Anterior cingulate cortex (tissue), 58 donors: Measurements from ENCODE around the gene ANKRD40.
"Not testable (repeated sequence)": the region's sequence is repeated elsewhere in the genome, so short reads cannot be mapped to it uniquely, and the experiment has no call there.

Source experiments
- DNase-seq, 58 donors: peaks; one replicate each; lab custom pipeline; 2025; lab: John Stamatoyannopoulos, UW

ANKRD40 gene, protein sequence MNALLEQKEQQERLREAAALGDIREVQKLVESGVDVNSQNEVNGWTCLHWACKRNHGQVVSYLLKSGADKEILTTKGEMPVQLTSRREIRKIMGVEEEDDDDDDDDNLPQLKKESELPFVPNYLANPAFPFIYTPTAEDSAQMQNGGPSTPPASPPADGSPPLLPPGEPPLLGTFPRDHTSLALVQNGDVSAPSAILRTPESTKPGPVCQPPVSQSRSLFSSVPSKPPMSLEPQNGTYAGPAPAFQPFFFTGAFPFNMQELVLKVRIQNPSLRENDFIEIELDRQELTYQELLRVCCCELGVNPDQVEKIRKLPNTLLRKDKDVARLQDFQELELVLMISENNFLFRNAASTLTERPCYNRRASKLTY

DNA sequence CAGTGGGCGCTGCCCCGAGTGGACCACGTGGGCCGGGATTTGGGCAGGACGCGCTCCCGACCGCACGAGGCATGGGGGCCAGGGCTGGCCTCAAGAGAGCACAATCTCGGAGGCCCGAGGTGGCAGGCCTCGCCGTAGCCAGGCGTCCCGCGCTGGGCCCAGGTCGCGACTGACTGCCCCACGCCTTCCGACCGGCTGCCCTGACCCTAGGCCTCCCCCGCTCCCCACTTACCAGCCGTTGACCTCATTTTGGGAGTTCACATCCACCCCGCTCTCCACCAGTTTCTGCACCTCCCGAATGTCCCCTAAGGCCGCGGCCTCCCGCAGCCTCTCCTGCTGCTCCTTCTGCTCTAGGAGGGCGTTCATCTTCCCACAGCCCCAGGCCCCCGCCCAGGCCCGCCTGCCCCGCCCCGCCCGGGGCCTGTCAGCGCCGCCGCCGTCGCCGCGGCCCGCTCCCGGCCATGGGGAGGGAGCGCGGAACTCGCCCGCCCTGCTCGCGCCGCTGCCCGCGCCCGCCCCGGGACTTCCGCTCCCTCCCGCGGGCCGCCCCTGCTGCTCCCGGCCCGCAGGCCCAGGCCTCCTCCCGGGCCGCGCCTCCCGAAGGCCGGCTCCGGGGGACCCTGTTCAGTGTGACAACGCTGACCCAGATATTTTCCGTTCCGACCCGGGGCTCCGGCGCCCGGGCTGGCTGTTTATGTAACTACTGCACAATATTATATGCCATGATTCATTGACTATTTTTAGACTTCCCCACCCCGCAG lies at the start of gene ANKRD40:
ANKRD40 (minus strand) TSS at position 626 of the 761 bp plus-strand sequence; CDS start at position 366, 260 bp downstream.
- peak; percentile 40 to 94 (median 82) for DNase-seq

DNA sequence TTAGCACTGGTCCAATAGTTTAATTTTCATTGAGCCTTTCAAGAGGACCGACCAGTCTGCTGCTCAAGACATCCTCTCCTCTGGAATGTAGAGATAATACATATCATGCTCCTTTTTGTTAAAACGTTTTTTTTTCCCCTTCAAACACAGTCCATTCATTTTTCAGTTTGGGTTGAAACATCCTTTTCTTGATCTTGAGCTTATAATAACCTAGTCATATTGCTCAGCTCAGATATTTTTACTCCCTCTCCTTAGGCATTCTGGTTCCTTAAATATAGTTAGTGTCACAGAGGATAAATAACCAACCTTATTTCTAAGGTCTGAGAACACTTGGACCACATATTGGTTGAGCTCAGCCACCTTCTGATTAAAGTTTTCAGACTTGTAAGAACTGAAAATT lies 46.8 kb upstream of the ANKRD40 start:
- DNase-seq: no peak

DNA sequence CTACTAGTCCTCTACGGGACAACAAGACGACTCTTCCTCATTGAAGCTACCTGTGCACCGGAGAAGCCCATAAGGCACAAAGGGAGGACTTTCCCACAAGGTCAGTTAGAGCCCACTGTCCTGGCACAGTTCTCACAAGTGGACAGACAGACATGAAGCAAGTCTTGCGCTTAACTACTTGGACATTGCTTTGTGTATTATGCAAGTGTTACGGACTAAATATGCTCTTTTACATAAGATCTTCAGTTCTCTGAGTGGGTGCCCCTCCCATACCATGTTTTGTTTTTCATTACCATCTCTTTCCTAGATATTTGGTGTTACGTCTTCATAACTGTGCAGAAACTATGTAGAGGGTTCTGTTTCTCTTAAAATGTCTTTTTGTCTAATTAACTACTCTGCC lies 41.5 kb upstream of the ANKRD40 start:
- DNase-seq: no peak

DNA sequence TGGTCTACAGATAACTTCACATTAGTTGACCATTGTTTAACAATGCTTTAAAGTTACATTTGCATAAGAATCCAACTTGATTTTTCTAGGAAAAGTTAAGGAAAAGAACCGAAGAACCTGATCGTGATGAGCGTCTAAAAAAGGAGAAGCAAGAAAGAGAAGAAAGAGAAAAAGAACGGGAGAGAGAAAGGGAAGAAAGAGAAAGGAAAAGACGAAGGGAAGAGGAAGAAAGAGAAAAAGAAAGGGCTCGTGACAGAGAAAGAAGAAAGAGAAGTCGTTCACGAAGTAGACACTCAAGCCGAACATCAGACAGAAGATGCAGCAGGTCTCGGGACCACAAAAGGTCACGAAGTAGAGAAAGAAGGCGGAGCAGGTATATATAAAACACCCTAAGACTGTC lies 37.9 kb upstream of the ANKRD40 start:
- DNase-seq: no peak

DNA sequence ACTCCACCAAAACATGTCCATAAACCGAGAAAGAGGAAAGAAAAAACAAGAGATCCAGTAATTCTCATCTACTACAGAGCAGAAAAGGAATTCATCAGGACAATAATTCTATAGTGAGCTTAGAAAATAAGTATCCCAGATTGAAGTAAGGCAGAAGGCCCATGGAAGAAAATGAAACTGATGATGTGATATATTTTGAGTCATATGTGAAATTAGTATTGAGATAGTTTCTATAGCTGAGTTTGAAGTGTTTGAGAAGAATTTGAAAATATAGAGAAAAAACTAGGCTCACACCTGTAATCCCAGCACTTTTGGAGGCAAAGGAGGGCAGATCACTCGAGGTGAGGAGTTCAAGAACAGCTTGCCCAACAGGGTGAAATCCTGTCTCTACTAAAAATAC lies 31.4 kb upstream of the ANKRD40 start:
- no peak for DNase-seq

DNA sequence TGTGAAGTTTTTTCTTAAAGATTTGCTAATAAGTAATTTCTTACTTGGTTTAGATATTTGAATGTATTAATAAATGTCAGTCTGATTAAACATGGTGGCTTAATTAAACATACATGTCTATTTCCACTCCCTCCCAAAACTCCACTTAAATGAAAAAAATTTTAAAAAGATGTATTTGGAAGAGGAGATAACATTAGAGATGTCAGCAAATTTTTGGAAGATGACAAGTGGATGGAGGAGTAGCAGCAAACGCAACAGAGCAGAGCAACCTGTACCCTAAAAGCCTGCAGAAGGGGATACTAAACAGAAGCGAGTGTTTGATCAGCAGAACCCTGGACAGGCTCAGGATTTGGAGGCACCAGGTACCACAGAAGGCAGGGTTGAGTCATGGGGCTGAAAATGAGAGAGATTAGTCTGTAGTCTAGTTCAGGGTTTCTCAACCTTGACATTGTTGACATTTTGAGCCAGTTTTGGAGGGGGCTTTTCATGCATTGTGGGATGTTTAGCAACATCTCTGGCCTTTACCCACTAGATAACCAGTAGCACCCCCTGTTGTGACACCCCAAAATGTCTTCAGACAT lies 29.5 kb upstream of the ANKRD40 start:
- no peak for DNase-seq

DNA sequence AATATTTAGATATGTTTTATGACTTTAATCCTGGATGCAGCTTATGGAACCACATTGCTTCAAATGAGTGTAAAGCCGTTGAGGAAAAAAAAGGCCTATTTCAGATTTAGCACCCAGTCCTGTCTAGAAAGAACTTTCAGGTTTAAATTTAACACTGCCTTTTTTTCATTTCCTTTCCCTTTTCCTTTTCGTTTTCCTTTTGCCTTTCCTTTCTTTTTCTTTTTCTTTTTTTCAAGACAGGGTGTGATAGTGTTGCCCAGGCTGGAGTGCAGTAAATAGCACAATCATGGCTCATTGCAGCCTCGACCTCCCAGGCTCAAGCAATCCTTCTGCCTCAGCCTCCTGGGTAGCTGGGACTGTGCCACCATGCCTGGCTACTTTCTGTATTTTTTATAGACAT lies 27.6 kb upstream of the ANKRD40 start:
- DNase-seq: no peak

DNA sequence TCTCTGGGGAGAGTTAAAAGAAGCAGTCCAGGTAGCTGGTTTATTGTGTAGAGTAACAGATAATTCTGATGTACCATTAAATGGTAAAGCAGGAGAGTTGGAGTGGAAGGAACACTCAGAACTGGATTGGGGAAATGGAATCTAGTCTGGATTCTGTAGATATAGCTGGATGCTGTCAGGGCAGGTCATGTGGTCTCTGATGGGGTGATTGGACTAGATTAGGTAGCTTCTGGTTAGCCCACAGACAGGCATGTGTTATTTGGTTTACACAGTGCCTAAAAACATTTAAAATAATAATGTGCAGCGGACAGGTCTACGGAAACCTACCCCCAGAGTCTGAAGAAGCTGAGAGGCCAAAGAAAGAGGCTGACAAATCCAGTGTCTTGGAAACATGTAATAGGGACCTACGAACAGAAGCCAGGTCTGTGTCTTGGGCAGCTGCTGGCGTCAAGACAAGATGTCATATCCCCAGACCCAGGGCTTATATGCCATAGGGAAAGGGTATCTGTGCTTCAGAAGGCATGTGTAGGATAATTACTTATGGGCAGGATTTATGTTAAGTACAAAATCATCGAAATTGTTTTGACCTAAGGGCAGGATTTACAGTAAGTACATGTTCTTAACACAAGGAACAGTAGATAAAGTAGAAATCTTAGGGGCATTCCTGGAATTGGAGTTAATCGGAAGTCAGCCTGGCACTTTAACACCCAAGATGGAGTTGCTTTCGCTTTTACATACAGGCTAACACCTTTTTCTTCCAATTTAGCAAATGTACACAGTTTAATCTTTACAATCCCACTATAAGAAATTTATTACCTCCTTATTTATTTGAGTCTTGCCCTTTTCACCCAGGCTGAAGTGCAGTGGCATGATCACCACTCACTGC lies 24.1 kb upstream of the ANKRD40 start:
- DNase-seq: no peak

DNA sequence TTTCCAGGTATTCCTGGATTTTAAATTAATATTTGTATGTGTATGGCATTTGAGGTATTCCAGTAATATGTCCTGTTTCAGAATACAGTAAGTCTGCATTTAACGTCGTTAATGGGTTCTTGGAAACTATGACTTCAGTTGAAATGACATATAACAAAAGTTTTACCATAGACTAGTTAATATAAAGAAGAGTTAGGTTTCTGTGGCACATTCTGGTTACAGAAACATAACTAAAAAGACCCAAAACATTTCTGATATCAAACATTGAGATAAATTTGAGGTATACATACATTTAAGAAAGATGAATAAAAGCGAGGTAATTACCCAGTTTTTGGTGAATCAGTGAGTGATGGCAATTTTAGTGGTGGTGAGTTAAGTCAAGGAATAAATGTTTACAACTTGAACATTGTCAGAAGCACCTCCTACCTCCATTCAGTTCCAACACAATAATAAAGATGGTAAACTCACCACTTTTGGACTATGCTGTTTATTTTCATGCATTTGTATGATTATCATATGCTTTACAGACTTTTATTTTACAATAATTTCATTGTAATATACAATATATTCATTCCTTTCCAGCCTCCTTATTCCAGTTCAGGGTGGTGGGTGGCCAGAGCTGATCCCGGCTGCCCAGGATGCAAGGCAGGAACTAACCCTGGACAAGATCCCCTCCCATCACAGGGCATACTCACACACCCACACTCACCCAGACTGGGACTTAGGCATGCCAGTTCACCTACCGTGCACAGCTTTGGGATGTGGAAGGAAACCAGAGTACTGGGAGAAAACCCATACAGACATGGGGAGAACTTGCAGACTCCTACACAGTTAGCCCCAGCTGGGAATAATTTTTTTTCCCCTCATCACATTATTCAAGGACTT lies 21.4 kb upstream of the ANKRD40 start:
- DNase-seq: no peak

DNA sequence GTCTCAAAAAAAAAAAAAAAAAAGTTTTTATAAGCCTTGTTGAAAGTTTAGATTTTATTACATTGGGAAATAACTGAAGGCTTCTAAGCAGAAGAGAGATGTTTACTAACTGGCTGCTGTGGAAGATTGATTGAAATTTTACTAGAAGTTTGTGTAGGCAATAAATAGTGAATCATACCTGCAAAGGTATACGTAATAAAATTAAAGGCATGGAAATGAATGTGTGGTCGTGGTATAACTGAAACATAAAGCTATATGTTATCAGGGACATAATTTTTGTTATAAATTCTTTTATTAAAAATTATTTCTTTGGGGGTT lies 20.4 kb upstream of the ANKRD40 start:
- no peak for DNase-seq

DNA sequence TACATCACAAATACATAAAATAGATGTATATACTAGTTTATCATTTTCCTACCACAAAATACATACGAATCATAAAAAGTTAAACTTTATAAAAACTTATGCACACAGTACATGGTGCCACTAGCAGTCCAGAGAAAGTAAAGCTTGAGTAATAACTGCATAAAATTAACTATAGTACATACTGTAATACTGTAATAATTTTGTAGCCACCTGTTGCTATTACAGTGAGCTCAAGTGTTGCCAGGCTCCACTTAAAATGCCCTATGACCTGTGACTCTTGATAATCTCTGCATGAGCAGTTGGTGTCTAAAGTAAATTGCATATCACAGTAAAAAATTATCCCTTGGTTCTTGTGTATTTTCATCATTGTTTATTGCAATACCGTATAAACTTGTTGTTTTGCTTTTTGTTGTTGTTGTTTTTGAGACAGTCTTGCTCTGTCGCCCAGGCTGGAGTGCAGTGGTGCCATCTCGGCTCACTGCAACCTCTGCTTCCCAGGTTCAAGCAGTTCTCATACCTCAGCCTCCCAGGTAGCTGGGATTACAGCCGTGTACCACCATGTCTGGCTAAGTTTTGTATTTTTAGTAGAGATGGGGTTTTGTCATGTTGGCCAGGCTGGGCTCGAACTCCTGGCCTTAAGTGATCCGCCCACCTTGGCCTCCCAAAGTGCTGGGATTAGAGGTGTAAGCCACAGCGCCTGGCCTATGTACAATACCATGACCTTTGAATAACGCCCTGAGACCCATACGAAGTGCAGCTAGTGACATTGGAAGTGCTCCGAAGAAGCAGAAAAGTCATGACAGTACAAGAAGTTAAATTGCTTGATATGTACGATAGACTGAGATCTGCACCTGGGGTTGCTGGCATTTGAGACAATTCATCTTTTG lies 18.3 kb upstream of the ANKRD40 start:
- no peak for DNase-seq

DNA sequence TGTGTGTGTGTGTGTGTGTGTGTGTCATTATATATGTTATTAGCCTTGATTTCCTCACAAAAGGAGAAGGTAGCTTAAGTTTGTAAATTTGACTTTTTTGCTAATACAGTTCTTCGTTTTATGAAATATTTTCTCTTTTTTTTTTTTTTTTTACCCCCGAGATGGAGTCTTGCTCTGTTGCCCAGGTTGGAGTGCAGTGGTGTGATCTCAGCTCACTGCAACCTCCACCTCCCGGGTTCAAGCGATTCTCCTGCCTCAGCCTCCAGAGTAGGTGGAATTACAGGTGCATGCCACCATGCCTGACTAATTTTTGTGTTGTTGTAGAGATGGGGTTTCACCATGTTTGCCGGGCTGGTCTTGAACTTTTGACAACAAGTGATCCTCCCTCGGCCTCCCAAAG lies 16.9 kb upstream of the ANKRD40 start:
- not testable (repeated sequence) for DNase-seq

DNA sequence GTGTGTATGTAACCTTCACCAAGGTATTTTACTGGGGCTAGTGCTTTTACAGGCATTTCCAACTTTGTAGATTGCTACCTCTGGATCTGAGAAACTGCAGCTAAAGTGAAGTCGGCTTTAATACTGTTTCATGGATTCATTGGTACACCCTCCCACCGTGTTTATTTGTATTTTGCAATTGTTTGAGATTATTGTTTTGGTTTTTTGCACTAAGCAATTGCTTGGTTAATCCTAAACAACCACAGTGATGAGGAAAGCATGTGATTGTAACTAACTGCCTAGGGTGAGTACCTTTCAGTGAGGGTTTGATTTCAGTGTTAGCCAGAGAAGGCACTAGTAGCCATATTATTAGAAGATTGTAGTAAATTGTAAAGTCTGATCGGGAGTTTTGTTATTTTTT lies 15.0 kb upstream of the ANKRD40 start:
- no peak for DNase-seq

DNA sequence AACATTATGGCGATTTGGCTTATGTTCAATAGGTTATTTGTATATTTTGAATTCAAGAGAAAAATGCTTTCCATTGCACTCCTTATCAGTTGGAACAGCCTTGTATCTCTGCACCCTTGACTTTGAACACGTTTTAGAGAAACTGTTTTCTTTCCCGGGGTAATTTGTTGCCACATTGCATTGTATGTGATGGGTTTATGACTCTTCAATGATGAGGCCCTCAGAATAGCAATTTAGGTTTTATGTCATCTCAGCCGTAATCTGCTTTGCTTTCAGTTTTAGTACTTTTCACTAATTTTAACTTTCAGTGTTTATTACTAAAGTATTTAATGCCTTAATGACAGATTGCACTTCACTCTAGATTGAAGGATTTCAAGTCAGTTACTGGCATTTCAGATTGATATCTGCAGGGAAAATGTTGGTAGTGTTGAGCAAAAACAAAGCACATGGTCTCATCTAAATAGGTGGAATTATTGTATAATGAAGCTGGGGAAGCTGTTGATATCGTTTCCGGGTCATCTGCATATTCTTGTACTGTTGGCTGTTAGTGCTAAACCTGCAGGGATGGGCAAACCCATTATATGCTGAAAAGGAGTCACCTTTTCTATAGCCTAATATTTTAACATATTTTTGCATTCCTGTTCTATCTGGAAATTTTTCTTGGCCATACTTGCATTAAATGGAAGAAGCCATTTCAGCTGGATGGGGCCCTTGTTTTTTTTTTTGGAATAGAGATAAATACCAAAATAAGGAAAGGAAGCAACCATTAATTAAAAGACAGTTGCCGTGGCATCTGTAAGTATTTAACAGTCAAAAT lies 13.7 kb upstream of the ANKRD40 start:
- no peak for DNase-seq

DNA sequence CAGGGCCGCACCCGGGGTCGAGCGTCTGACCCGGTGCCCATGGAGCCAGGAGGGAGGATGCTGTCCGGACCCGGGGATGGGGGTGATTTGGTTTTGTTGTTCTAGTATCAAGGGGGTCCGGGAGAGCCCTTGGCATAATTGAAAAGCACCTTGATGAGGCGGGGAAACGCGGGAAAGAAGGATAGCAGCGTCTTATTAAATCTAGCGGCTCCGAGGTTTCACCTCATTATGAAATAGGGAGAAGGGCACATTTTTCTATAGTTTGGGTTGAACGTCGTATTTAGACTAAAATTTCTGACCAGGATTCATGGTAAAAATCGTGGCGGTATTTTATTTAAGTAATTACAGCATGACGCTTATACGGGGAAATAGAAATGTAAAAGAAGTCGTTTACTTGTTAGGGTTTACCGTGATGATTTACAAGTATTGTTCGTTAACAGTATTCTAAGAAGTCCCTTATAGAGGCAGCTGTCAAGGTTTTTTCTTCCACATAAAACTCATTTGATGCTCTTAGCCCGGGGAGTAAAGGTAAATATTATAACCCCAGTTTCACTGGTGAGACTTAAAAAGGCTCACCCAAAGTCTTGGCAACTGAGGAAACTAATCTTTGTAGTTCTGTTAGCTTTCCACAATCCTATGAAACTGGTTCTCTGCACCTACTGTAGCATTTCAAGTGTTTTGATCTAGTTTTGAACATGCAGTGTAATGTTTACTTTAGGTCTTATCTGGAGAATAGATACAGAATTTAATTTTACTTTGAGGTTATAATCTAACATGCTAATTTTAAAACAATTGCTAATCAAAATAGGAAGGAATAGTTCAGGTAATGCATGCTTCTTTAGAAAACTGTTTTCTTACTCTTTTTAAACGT lies 12.4 kb upstream of the ANKRD40 start:
- DNase-seq: peak in 3 of 58 donors; percentile 55 to 57 (median 56)

DNA sequence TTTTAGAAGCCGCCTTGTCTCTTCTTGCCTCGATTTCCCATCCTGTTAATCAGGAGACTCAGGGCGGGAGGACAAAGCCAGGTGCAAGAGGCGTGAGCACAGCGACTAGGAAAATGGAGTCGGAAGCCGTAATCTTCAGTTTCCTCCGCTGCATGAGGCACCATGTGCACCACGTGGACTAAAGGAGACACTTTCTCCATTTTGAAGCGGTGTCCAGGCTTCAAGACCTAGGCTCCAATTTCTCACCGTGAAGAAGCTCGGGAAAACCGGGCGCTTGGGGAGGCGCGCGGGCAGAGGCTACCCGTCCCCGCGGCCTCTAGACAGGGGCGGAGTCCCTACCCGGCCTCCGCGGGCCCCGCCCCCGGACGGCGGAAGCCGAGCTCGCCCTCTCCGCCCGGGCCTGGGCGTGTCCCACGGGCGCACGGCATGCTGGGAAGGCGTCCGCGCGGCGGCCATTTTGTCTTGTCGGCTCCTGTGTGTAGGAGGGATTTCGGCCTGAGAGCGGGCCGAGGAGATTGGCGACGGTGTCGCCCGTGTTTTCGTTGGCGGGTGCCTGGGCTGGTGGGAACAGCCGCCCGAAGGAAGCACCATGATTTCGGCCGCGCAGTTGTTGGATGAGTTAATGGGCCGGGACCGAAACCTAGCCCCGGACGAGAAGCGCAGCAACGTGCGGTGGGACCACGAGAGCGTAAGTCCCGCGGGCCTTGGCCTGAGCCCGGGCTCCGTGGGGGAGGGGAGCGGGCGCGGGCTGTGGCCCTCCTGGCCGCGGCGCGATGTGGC lies 11.6 kb upstream of the ANKRD40 start, which contains the start of gene LUC7L3:
LUC7L3 (plus strand) TSS at position 460 of the 780 bp plus-strand sequence; CDS start at position 590, 130 bp downstream.
- DNase-seq: peak; percentile 42 to 94 (median 89)
